ENCODE measurements around the gene PIGK.
"Not testable (repeated sequence)": the region's sequence is repeated elsewhere in the genome, so short reads cannot be mapped to it uniquely, and the experiment has no call there.

Gene PIGK

DNA sequence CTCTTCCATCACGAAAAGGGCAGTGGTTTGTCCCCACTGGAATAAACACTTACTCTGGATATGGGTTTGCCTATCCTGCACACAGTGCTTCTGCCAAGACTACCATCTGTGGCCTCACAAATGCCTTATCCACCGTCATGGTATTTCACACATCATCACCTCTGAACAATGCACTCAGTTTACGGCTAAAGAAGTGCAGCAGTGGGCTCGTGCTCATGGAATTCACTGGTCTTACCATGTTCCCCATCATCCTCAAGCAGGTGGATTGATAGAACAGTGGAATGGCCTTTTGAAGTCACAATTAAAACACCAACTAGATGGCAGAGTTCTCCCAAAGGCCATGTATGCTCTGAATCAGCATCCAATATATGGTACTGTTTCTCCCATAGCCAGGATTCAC, 32.3 kb downstream of the PIGK start:
- not testable (repeated sequence) for H3K4me2 ChIP-seq (ENCODE audit: low read length); H3K4ac ChIP-seq (ENCODE audit: low read depth, low read length); H3K4me3 ChIP-seq (ENCODE audit: low read depth, low read length); H3K27ac ChIP-seq (ENCODE audit: low read depth, low read length); DNase-seq; H4K8ac ChIP-seq (ENCODE audit: low read depth, low read length); H3K36me3 ChIP-seq (ENCODE audit: control insufficient read depth in 1 of 2, insufficient read depth in 2 of 2, low read length in 2 of 2); H3K9ac ChIP-seq (ENCODE audit: low read length); H3K79me1 ChIP-seq (ENCODE audit: low read length); H3K23ac ChIP-seq (ENCODE audit: low read length); H3K14ac ChIP-seq (ENCODE audit: low read length); H2AFZ ChIP-seq (ENCODE audit: insufficient read depth, low read length, poor library complexity); H2BK5ac ChIP-seq (ENCODE audit: low read depth, low read length, poor library complexity); H4K91ac ChIP-seq (ENCODE audit: low read depth, low read length); H4K12ac ChIP-seq (ENCODE audit: low read depth, low read length); H3K79me2 ChIP-seq (ENCODE audit: control insufficient read depth, insufficient read depth, low read length, poor library complexity); H3K27me3 ChIP-seq (ENCODE audit: insufficient read depth, low read length); H3K4me1 ChIP-seq (ENCODE audit: control insufficient read depth in 1 of 2, insufficient read depth in 2 of 2, low read length in 2 of 2); H3K18ac ChIP-seq (ENCODE audit: low read length); H2BK120ac ChIP-seq (ENCODE audit: insufficient read depth, low read length, poor library complexity); H3K9me3 ChIP-seq (ENCODE audit: insufficient read depth, low read depth, low read length); H2BK12ac ChIP-seq (ENCODE audit: low read length); H2AK5ac ChIP-seq (ENCODE audit: low read length)
- no CpG with 5 or more reads among the region's 4 CpGs for WGBS (ENCODE audit: extremely low coverage, insufficient coverage, insufficient read length)

DNA sequence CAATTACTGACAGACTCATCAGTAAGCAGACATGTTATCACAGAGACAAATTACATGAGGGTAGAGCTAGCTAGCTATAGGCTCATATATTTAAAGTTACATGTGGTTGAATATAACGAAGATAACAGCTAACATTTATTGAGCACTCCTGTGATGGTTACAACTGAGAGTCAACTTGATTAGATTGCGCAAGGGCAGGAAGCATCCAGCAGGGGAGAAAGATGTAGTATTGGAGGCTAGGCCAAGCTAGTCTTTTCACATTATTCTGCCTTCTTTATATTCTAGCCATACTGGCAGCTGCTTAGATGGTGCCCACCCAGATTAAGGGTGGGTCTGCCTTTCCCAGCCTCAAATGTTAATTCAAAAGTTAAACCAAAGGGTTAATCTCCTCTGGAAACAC, 37.1 kb downstream of the PIGK start:
- no peak overlapping the region for H3K4me3 ChIP-seq (ENCODE audit: low read depth, low read length)
- H3K36me3 ChIP-seq (ENCODE audit: control insufficient read depth in 1 of 2, insufficient read depth in 2 of 2, low read length in 2 of 2), result no peaks in the 10 kb centered on the region
- H3K14ac ChIP-seq (ENCODE audit: low read length), result no peak overlapping the region

DNA sequence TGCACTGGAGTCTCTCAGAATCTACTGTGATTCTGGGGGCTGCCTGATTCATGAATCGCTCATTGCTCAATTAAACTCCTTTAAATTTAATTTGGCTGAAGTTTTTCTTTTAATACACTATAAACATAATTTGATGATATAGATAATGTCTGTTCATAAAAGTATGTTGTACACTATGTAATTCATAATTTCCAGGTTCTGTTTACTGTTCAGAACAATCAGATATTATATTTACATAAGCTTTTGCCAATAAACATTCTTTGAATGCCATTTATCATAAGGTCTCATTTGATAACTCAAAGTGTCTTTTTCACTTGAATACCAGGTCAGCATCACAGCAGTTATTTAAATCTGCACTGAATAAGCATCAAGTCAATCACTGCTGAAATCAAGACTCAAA, 39.6 kb downstream of the PIGK start:
- no peak overlapping the region for H2BK12ac ChIP-seq (ENCODE audit: low read length)
- WGBS (ENCODE audit: extremely low coverage, insufficient coverage, insufficient read length), result no CpG with 5 or more reads among the region's 1 CpG
- H2AK5ac ChIP-seq (ENCODE audit: low read length), result no peak overlapping the region
- no peaks in the 10 kb centered on the region for H3K79me2 ChIP-seq (ENCODE audit: control insufficient read depth, insufficient read depth, low read length, poor library complexity)
- DNase-seq, result no peak
- no peak overlapping the region for H3K4me2 ChIP-seq (ENCODE audit: low read length)
- H3K4me3 ChIP-seq (ENCODE audit: low read depth, low read length), result no peak overlapping the region
- no peaks in the 10 kb centered on the region for H3K4me1 ChIP-seq (ENCODE audit: control insufficient read depth in 1 of 2, insufficient read depth in 2 of 2, low read length in 2 of 2)
- H3K36me3 ChIP-seq (ENCODE audit: control insufficient read depth in 1 of 2, insufficient read depth in 2 of 2, low read length in 2 of 2), result no peaks in the 10 kb centered on the region
- no peak overlapping the region for H3K14ac ChIP-seq (ENCODE audit: low read length)
- no peak overlapping the region for H3K27ac ChIP-seq (ENCODE audit: low read depth, low read length)
- no peak overlapping the region for H4K91ac ChIP-seq (ENCODE audit: low read depth, low read length)
- H4K8ac ChIP-seq (ENCODE audit: low read depth, low read length), result no peak overlapping the region
- H3K23ac ChIP-seq (ENCODE audit: low read length), result no peak overlapping the region
- H3K79me1 ChIP-seq (ENCODE audit: low read length), result no peaks in the 10 kb centered on the region
- no peak overlapping the region for H2AFZ ChIP-seq (ENCODE audit: insufficient read depth, low read length, poor library complexity)
- H3K18ac ChIP-seq (ENCODE audit: low read length), result no peak overlapping the region
- H2BK5ac ChIP-seq (ENCODE audit: low read depth, low read length, poor library complexity), result no peak overlapping the region
- no peak overlapping the region for H3K4ac ChIP-seq (ENCODE audit: low read depth, low read length)
- no peak overlapping the region for H2BK120ac ChIP-seq (ENCODE audit: insufficient read depth, low read length, poor library complexity)
- no peaks in the 10 kb centered on the region for H3K9me3 ChIP-seq (ENCODE audit: insufficient read depth, low read depth, low read length)
- H4K12ac ChIP-seq (ENCODE audit: low read depth, low read length), result no peak overlapping the region
- H3K27me3 ChIP-seq (ENCODE audit: insufficient read depth, low read length), result no peaks in the 10 kb centered on the region
- H3K9ac ChIP-seq (ENCODE audit: low read length), result no peak overlapping the region

More for the DNA sequence above, 37.1 kb downstream of the PIGK start:
- H3K27me3 ChIP-seq (ENCODE audit: insufficient read depth, low read length), result no peaks in the 10 kb centered on the region
- H2BK12ac ChIP-seq (ENCODE audit: low read length), result no peak overlapping the region
- no peaks in the 10 kb centered on the region for H3K79me1 ChIP-seq (ENCODE audit: low read length)
- H3K4me2 ChIP-seq (ENCODE audit: low read length), result no peak overlapping the region
- H3K4me1 ChIP-seq (ENCODE audit: control insufficient read depth in 1 of 2, insufficient read depth in 2 of 2, low read length in 2 of 2), result no peaks in the 10 kb centered on the region
- H3K9me3 ChIP-seq (ENCODE audit: insufficient read depth, low read depth, low read length), result peaks cover 5% of the 10 kb centered on the region
- no peak overlapping the region for H3K27ac ChIP-seq (ENCODE audit: low read depth, low read length)
- no peak overlapping the region for H3K4ac ChIP-seq (ENCODE audit: low read depth, low read length)
- no peak overlapping the region for H2BK5ac ChIP-seq (ENCODE audit: low read depth, low read length, poor library complexity)
- no peak overlapping the region for H3K18ac ChIP-seq (ENCODE audit: low read length)
- H2AK5ac ChIP-seq (ENCODE audit: low read length), result no peak overlapping the region
- no peak overlapping the region for H4K91ac ChIP-seq (ENCODE audit: low read depth, low read length)
- H4K12ac ChIP-seq (ENCODE audit: low read depth, low read length), result no peak overlapping the region
- H4K8ac ChIP-seq (ENCODE audit: low read depth, low read length), result no peak overlapping the region
- H3K79me2 ChIP-seq (ENCODE audit: control insufficient read depth, insufficient read depth, low read length, poor library complexity), result no peaks in the 10 kb centered on the region
- H3K23ac ChIP-seq (ENCODE audit: low read length), result no peak overlapping the region
- H3K9ac ChIP-seq (ENCODE audit: low read length), result no peak overlapping the region
- DNase-seq, result no peak
- WGBS (ENCODE audit: extremely low coverage, insufficient coverage, insufficient read length), result no CpG with 5 or more reads among the region's 2 CpGs
- no peak overlapping the region for H2AFZ ChIP-seq (ENCODE audit: insufficient read depth, low read length, poor library complexity)
- no peak overlapping the region for H2BK120ac ChIP-seq (ENCODE audit: insufficient read depth, low read length, poor library complexity)

DNA sequence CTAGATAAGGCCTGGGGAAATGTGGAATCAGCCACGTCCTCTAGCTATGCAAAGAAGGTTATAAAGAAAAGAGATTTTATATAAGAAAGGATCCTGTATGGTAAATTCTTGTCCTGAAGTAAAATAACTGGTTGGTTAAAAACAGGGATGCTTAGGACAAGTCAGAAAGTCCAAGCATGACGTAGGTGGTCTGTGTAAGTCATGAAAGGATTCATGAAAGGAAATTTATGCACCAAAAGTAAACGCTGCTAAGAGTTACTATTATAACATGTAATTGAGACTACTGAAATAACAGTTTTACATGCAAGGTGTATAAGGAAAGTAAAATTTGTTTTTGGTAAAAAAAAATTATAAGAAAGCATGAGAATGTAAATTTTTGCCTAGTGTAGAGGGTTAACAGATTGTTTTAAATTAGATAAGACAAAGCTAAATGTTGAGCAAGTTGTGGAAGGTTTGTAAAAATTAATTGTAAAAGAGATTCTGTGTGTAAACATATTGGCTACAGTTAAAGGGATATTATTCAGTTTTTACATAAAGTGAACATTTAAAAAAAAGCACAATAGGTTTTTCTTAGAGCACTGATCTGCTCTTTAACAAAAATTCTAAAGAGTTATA, 43.9 kb downstream of the PIGK start:
- Histone ChIP-seq H3K36me3 (ENCODE audit: control insufficient read depth in 1 of 2, insufficient read depth in 2 of 2, low read length in 2 of 2) (no peaks in the 10 kb centered on the region), H4K12ac (ENCODE audit: low read depth, low read length) (no peak overlapping the region), H3K4me2 (ENCODE audit: low read length) (no peak overlapping the region), H3K14ac (ENCODE audit: low read length) (no peak overlapping the region), H3K79me2 (ENCODE audit: control insufficient read depth, insufficient read depth, low read length, poor library complexity) (no peaks in the 10 kb centered on the region), H3K27me3 (ENCODE audit: insufficient read depth, low read length) (no peaks in the 10 kb centered on the region), H4K91ac (ENCODE audit: low read depth, low read length) (no peak overlapping the region), H3K79me1 (ENCODE audit: low read length) (no peaks in the 10 kb centered on the region), H2AFZ (ENCODE audit: insufficient read depth, low read length, poor library complexity) (no peak overlapping the region), H3K9ac (ENCODE audit: low read length) (no peak overlapping the region), H3K9me3 (ENCODE audit: insufficient read depth, low read depth, low read length) (no peaks in the 10 kb centered on the region), H3K4me3 (ENCODE audit: low read depth, low read length) (no peak overlapping the region), H3K18ac (ENCODE audit: low read length) (no peak overlapping the region), H2BK12ac (ENCODE audit: low read length) (no peak overlapping the region), H4K8ac (ENCODE audit: low read depth, low read length) (no peak overlapping the region), H2BK120ac (ENCODE audit: insufficient read depth, low read length, poor library complexity) (no peak overlapping the region), H2AK5ac (ENCODE audit: low read length) (no peak overlapping the region), H3K4ac (ENCODE audit: low read depth, low read length) (no peak overlapping the region), H2BK5ac (ENCODE audit: low read depth, low read length, poor library complexity) (no peak overlapping the region), H3K23ac (ENCODE audit: low read length) (no peak overlapping the region), H3K27ac (ENCODE audit: low read depth, low read length) (no peak overlapping the region), H3K4me1 (ENCODE audit: control insufficient read depth in 1 of 2, insufficient read depth in 2 of 2, low read length in 2 of 2) (no peaks in the 10 kb centered on the region)
- no CpG with 5 or more reads among the region's 3 CpGs for WGBS (ENCODE audit: extremely low coverage, insufficient coverage, insufficient read length)
- no peak for DNase-seq

Data from trophoblast cell (in vitro differentiated cells and primary cell).